H7 (cell line): ENCODE measurements around the gene SMIM17. TPM values are rescaled to one million over a fixed set of nuclear protein-coding genes. Genes with fewer than 3 reads are reported as not detected.
A peak's percentile ranks its signal among the peaks of the same experiment; 100 is the strongest.

Experiments used
- DNase-seq: peaks from one replicate; pipeline ENCODE4 v3.0.0; 2012
- H3K27me3 ChIP-seq: 2 replicates; pipeline ENCODE4 v1.6.0; 2011; ENCODE audit warnings: mild to moderate bottlenecking, low read length; ENCODE audit not compliant: control insufficient read depth, insufficient read depth
- H3K36me3 ChIP-seq: replicated peaks from 2 replicates; pipeline ENCODE4 v1.5.1; 2011; ENCODE audit warnings: low read length; ENCODE audit not compliant: control insufficient read depth, insufficient read depth
- H3K4me3 ChIP-seq: 2 replicates; pipeline ENCODE4 v1.5.1; 2011; ENCODE audit warnings: low read depth, mild to moderate bottlenecking, control low read depth, low read length, moderate library complexity; ENCODE audit not compliant: insufficient read depth
- total RNA-seq: library from RNA; depleted of rRNA; stranded (reverse); fragments of >200 nt; shearing (Covaris generic); gene quantifications from 2 replicates; pipeline ENCODE4 v1.2.3, GENCODE V29; 2014

SMIM17 gene
- total RNA-seq, 1 experiment from 2014 or later, result not detected

- DNase-seq, result no peak
- Histone ChIP-seq H3K36me3 (no peaks in the 10 kb centered on the region; the same call in none of the 2 replicates), H3K4me3 (no peak overlapping the region), H3K27me3 (no peaks in the 10 kb centered on the region)
Observed at GRCh38 chr19:56623006-56623405, 20.0 kb upstream of the SMIM17 start.

- no peaks in the 10 kb centered on the region for H3K27me3 ChIP-seq
- no peak overlapping the region for H3K4me3 ChIP-seq
- H3K36me3 ChIP-seq, result no peaks in the 10 kb centered on the region; the same call in none of the 2 replicates
- DNase-seq, result no peak
Observed at GRCh38 chr19:56625708-56626107, 17.3 kb upstream of the SMIM17 start.

- H3K4me3 ChIP-seq, result no peak overlapping the region
- H3K27me3 ChIP-seq, result no peaks in the 10 kb centered on the region
- H3K36me3 ChIP-seq, result no peaks in the 10 kb centered on the region
- DNase-seq, result no peak
Observed at GRCh38 chr19:56633021-56633420, 9.9 kb upstream of the SMIM17 start.

- Histone ChIP-seq H3K4me3 (no peak overlapping the region), H3K27me3 (no peaks in the 10 kb centered on the region), H3K36me3 (no peaks in the 10 kb centered on the region)
- DNase-seq, result peak; percentile 80
Observed at GRCh38 chr19:56637976-56638555, 4.9 kb upstream of the SMIM17 start.

GRCh38 chr19:56639217-56639616, 3.7 kb upstream of the SMIM17 start:
- Histone ChIP-seq H3K36me3 (no peaks in the 10 kb centered on the region), H3K27me3 (no peaks in the 10 kb centered on the region), H3K4me3 (no peak overlapping the region)
- no peak for DNase-seq

- Histone ChIP-seq H3K27me3 (no peaks in the 10 kb centered on the region), H3K4me3 (no peak overlapping the region), H3K36me3 (no peaks in the 10 kb centered on the region)
- DNase-seq, result no peak
Observed at GRCh38 chr19:56643460-56643955, 549 bp downstream of the SMIM17 start.

- Histone ChIP-seq H3K27me3 (no peaks in the 10 kb centered on the region), H3K4me3 (no peak overlapping the region), H3K36me3 (no peaks in the 10 kb centered on the region)
- no peak for DNase-seq
Observed at GRCh38 chr19:56654151-56654550, 11.2 kb downstream of the SMIM17 start.

- DNase-seq, result no peak
- Histone ChIP-seq H3K36me3 (no peaks in the 10 kb centered on the region), H3K4me3 (no peak overlapping the region), H3K27me3 (no peaks in the 10 kb centered on the region)
Observed at GRCh38 chr19:56660381-56661107, 17.6 kb downstream of the SMIM17 start.

GRCh38 chr19:56661248-56661647, 18.3 kb downstream of the SMIM17 start:
- DNase-seq, result no peak
- no peak overlapping the region for H3K4me3 ChIP-seq
- no peaks in the 10 kb centered on the region for H3K36me3 ChIP-seq
- no peaks in the 10 kb centered on the region for H3K27me3 ChIP-seq

- DNase-seq, result peak; percentile 30
- H3K36me3 ChIP-seq, result no peaks in the 10 kb centered on the region
Observed at GRCh38 chr19:56663931-56664500, 21.1 kb downstream of the SMIM17 start.

GRCh38 chr19:56664511-56664910, 21.6 kb downstream of the SMIM17 start:
- H3K4me3 ChIP-seq, result no peak overlapping the region
- H3K36me3 ChIP-seq, result no peaks in the 10 kb centered on the region
- no peaks in the 10 kb centered on the region for H3K27me3 ChIP-seq
- DNase-seq, result no peak

More at GRCh38 chr19:56663931-56664500, 21.1 kb downstream of the SMIM17 start:
- Histone ChIP-seq H3K27me3 (no peaks in the 10 kb centered on the region), H3K4me3 (no peak overlapping the region)

- Histone ChIP-seq H3K36me3 (no peaks in the 10 kb centered on the region), H3K27me3 (no peaks in the 10 kb centered on the region), H3K4me3 (no peak overlapping the region)
- no peak for DNase-seq
Observed at GRCh38 chr19:56667311-56667870, 24.4 kb downstream of the SMIM17 start.

GRCh38 chr19:56668676-56669075, 25.7 kb downstream of the SMIM17 start:
- DNase-seq, result no peak
- H3K4me3 ChIP-seq, result no peak overlapping the region

GRCh38 chr19:56670401-56670960, 27.5 kb downstream of the SMIM17 start:
- no peak for DNase-seq
- Histone ChIP-seq H3K27me3 (no peaks in the 10 kb centered on the region), H3K4me3 (no peak overlapping the region), H3K36me3 (no peaks in the 10 kb centered on the region)

More at GRCh38 chr19:56668676-56669075, 25.7 kb downstream of the SMIM17 start:
- Histone ChIP-seq H3K27me3 (no peaks in the 10 kb centered on the region), H3K36me3 (no peaks in the 10 kb centered on the region)
